HG03039 (cell line): ENCODE results near the gene UTS2R.

Experiments used
- ATAC-seq: cut with Tn5 transposase; IDR thresholded peaks from one replicate; pipeline ENCODE4 v1.9.1; 2021; ENCODE audit warnings: mild to moderate bottlenecking, moderate library complexity; ENCODE audit not compliant: unreplicated experiment

Gene UTS2R

GRCh38 chr17:82371333-82372248 is at the start of gene UTS2R:
Gene UTS2R, plus strand, starts transcription at chr17:82371765. Its CDS starts 2,560 bp downstream, at chr17:82374325.
- no peak for ATAC-seq

- no peak for ATAC-seq
Measured at GRCh38 chr17:82321947-82322466, 49.6 kb upstream of the UTS2R start.

GRCh38 chr17:82322526-82323453 is 48.8 kb upstream of the UTS2R start:
- no peak for ATAC-seq

GRCh38 chr17:82323514-82324234 is 47.9 kb upstream of the UTS2R start:
- no peak for ATAC-seq

- no peak for ATAC-seq
Measured at GRCh38 chr17:82324566-82325285, 46.8 kb upstream of the UTS2R start.

GRCh38 chr17:82325286-82326180 is 46.0 kb upstream of the UTS2R start:
- no peak for ATAC-seq

GRCh38 chr17:82327289-82327688 is 44.3 kb upstream of the UTS2R start:
- ATAC-seq = no peak

- ATAC-seq = no peak
Measured at GRCh38 chr17:82327757-82328140, 43.8 kb upstream of the UTS2R start.

- ATAC-seq = no peak
Measured at GRCh38 chr17:82328141-82328993, 43.2 kb upstream of the UTS2R start.

GRCh38 chr17:82328994-82329507 is 42.5 kb upstream of the UTS2R start:
- no peak for ATAC-seq

GRCh38 chr17:82329683-82330321 is 41.8 kb upstream of the UTS2R start:
- no peak for ATAC-seq

GRCh38 chr17:82330322-82331239 is 41.0 kb upstream of the UTS2R start:
- no peak for ATAC-seq

GRCh38 chr17:82331345-82331939 is 40.1 kb upstream of the UTS2R start:
- ATAC-seq = no peak

GRCh38 chr17:82332669-82333278 is 38.8 kb upstream of the UTS2R start:
- no peak for ATAC-seq
